ENCODE measurements around the gene EXTL2.

Gene EXTL2, protein sequence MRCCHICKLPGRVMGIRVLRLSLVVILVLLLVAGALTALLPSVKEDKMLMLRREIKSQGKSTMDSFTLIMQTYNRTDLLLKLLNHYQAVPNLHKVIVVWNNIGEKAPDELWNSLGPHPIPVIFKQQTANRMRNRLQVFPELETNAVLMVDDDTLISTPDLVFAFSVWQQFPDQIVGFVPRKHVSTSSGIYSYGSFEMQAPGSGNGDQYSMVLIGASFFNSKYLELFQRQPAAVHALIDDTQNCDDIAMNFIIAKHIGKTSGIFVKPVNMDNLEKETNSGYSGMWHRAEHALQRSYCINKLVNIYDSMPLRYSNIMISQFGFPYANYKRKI
- long read RNA-seq, transcript EXTL2-202 (5 exons, 3,985 nt), result major isoform, 48 of 68 reads
- long read RNA-seq, transcript EXTL2-201 (5 exons, 2,835 nt), result minor isoform, 10 of 68 reads
- long read RNA-seq, partial matches to known transcripts, result 2 of 68 reads
- long read RNA-seq, other reads (novel, unspliced or antisense), result 7 of 68 reads

DNA sequence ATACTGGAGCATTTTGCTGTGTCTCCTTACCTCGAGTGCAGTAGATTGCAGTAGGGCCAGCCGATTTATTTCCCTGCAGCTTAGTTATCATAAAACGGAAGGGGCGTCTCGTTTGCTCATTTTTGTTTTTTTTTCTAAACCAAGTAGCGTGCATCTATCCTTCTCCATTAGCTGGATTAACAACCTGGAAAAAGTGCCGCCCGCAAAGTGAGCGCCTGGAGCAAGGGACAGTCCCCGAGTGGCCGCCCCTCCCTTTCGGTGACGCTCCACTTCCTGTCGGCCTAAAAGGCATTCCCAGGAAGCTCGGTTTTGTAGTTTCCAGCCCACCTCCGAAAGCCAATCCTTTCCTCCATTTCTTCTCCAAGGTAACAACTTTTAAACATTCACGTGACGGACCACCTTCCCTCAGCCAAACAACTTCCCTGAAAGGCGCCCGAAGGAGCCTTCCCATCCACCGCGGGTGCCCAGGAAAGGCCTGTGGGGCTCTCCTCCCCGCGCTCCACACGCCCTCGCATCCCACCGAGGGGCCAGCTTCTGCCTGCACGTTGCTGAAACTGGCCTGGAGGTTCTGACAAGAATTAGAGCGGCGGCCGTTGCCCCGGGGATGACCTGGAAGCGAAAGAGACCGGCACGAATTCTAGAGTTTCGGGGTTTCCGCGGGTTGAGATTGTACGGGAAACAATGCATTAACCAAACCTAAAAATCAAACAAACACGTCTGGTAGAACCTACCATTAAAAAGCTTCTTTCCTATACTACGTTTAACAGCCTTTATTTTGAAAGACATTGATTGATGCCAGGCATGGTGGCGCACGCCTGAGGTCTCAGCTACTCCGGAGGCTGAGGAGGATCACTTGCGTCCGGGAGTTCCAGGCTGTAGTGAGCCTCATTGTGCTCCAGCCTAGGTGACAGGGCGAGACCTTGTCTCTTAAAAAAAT is at the start of gene EXTL2:
TSS of gene EXTL2 (minus strand) at position 240 of the 937 bp plus-strand sequence. CDS start 6,085 bp downstream, outside the sequence.
- Histone ChIP-seq H3K4me3 (replicated peaks; ENCODE audit: insufficient read depth, low read length) (peak within 1 kb of the TSS; percentile 75), H3K27me3 (ENCODE audit: insufficient read depth, poor library complexity, severe bottlenecking) (no peaks in the 10 kb centered on the region), H3K27ac (replicated peaks) (peak within 1 kb of the TSS; percentile 88)
- TF ChIP-seq GABPA (IDR thresholded peaks at IDR 0.05; ENCODE audit: low read depth) (peak; percentile 71), POLR2AphosphoS5 (IDR thresholded peaks at IDR 0.05; ENCODE audit: low read depth) (0 out of 2 replicates have a peak, but pooled peaks have one; percentile 1), SPI1 (IDR thresholded peaks at IDR 0.05; ENCODE audit: borderline replicate concordance, low read depth) (peak; percentile 3; the same call in 1 of the 2 replicates)
- TF ChIP-seq, protein P1, sequence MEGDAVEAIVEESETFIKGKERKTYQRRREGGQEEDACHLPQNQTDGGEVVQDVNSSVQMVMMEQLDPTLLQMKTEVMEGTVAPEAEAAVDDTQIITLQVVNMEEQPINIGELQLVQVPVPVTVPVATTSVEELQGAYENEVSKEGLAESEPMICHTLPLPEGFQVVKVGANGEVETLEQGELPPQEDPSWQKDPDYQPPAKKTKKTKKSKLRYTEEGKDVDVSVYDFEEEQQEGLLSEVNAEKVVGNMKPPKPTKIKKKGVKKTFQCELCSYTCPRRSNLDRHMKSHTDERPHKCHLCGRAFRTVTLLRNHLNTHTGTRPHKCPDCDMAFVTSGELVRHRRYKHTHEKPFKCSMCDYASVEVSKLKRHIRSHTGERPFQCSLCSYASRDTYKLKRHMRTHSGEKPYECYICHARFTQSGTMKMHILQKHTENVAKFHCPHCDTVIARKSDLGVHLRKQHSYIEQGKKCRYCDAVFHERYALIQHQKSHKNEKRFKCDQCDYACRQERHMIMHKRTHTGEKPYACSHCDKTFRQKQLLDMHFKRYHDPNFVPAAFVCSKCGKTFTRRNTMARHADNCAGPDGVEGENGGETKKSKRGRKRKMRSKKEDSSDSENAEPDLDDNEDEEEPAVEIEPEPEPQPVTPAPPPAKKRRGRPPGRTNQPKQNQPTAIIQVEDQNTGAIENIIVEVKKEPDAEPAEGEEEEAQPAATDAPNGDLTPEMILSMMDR (IDR thresholded peaks at IDR 0.05; ENCODE audit: insufficient read depth, low read length), result no peak
- TF ChIP-seq, protein P2, sequence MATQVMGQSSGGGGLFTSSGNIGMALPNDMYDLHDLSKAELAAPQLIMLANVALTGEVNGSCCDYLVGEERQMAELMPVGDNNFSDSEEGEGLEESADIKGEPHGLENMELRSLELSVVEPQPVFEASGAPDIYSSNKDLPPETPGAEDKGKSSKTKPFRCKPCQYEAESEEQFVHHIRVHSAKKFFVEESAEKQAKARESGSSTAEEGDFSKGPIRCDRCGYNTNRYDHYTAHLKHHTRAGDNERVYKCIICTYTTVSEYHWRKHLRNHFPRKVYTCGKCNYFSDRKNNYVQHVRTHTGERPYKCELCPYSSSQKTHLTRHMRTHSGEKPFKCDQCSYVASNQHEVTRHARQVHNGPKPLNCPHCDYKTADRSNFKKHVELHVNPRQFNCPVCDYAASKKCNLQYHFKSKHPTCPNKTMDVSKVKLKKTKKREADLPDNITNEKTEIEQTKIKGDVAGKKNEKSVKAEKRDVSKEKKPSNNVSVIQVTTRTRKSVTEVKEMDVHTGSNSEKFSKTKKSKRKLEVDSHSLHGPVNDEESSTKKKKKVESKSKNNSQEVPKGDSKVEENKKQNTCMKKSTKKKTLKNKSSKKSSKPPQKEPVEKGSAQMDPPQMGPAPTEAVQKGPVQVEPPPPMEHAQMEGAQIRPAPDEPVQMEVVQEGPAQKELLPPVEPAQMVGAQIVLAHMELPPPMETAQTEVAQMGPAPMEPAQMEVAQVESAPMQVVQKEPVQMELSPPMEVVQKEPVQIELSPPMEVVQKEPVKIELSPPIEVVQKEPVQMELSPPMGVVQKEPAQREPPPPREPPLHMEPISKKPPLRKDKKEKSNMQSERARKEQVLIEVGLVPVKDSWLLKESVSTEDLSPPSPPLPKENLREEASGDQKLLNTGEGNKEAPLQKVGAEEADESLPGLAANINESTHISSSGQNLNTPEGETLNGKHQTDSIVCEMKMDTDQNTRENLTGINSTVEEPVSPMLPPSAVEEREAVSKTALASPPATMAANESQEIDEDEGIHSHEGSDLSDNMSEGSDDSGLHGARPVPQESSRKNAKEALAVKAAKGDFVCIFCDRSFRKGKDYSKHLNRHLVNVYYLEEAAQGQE (IDR thresholded peaks at IDR 0.05; ENCODE audit: insufficient replicate concordance, low read depth), result no peak
- DNase-seq (ENCODE audit: low read depth in 1 of 2, low spot score in 1 of 2), result peak; percentile 72 to 74

DNA sequence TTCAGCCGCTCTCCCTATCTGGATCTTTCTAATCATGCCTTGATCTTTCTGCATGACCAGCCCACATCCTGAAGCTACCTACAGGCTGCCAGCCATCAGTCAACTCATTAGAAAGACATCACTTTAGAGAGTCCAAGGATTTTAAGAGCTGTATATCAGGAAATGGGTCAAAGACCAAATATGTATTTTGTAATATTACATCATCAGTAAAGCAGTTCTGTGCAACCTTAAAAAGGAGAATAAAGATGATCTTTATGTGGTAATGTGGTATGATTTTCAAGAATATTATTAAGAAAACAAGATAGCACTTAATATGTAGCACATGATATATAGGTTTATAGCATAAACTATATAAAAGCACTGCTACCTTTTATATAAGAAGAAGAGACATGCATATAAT is 48.9 kb upstream of the EXTL2 start:
- H3K27me3 ChIP-seq (ENCODE audit: insufficient read depth, poor library complexity, severe bottlenecking), result no peaks in the 10 kb centered on the region
- H3K4me3 ChIP-seq (replicated peaks; ENCODE audit: insufficient read depth, low read length), result no peak overlapping the region
- no peak for DNase-seq (ENCODE audit: low read depth in 1 of 2, low spot score in 1 of 2)
- no peak for TF ChIP-seq GABPA (IDR thresholded peaks at IDR 0.05; ENCODE audit: low read depth)
- TF ChIP-seq, protein P2 (IDR thresholded peaks at IDR 0.05; ENCODE audit: insufficient replicate concordance, low read depth), result no peak
- H3K27ac ChIP-seq (replicated peaks), result no peak overlapping the region

DNA sequence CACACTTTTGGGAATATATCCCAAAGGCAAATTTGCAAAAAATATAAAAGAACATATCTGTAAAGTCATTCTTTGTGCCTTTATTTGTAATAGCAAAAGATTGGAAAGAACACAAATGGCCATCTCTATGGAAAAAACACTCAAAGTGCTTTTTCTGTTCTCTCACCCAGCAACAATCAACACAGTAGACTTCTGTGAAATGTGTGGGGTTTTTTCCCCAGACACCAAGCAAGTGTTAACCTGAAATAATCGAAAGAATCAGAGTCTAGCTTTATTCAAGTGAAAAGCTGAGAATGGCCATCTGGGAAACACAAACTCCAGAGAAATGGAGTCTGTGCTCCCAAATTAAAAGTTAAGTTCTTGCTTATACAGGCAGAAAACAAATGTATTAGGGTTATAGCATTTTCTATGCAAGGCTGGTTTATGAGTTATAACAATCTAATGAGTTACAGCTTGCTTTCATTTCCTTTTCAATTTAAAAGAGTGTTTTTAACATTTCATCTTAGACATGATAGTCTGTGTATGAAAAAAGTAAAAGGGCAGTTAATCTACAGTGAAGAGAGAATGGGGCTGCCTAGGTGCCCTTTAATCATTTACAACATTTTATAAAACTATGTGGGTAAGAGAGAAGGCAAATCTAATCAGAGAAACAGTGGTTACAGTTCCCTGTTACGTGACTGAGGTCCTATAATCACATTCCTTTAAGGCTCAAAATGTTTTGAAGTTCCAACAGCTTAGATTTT is 47.8 kb upstream of the EXTL2 start:
- Histone ChIP-seq H3K27me3 (ENCODE audit: insufficient read depth, poor library complexity, severe bottlenecking) (no peaks in the 10 kb centered on the region), H3K27ac (replicated peaks) (no peak overlapping the region), H3K4me3 (replicated peaks; ENCODE audit: insufficient read depth, low read length) (no peak overlapping the region)
- no peak for TF ChIP-seq GABPA (IDR thresholded peaks at IDR 0.05; ENCODE audit: low read depth)
- TF ChIP-seq, protein P2 (IDR thresholded peaks at IDR 0.05; ENCODE audit: insufficient replicate concordance, low read depth), result no peak
- TF ChIP-seq SPI1 (IDR thresholded peaks at IDR 0.05; ENCODE audit: borderline replicate concordance, low read depth), result no peak
- TF ChIP-seq, protein P1 (IDR thresholded peaks at IDR 0.05; ENCODE audit: insufficient read depth, low read length), result no peak
- TF ChIP-seq POLR2AphosphoS5 (IDR thresholded peaks at IDR 0.05; ENCODE audit: low read depth), result no peak
- DNase-seq (ENCODE audit: low read depth in 1 of 2, low spot score in 1 of 2), result no peak
